HepG2 (cell line): Measurements from ENCODE around the gene PLCB1. TPM values are rescaled to one million over a fixed set of nuclear protein-coding genes. Genes with fewer than 3 reads are reported as not detected.

Experiments used
- ARID3A ChIP-seq: IDR thresholded peaks from 2 replicates; pipeline ENCODE4 v1.6.1; 2012; ENCODE audit warnings: low read depth, low read length, improper control_type of control experiment
- BRCA1 ChIP-seq: sonication (generic); formaldehyde crosslinking; IDR thresholded peaks from 2 replicates; pipeline ENCODE4 v1.4.0; 2020; ENCODE audit warnings: missing genetic modification reagents
- DR1 ChIP-seq: sonication (generic); formaldehyde crosslinking; IDR thresholded peaks from 2 replicates; pipeline ENCODE4 v1.8.0; 2021; ENCODE audit warnings: mild to moderate bottlenecking, missing genetic modification reagents, inconsistent platforms
- ELF3 ChIP-seq: IDR thresholded peaks from 2 replicates; pipeline ENCODE4 v1.6.1; 2016; ENCODE audit warnings: missing genetic modification reagents, missing compliant biosample characterization
- FOXK1 ChIP-seq: sonication (generic); formaldehyde crosslinking; IDR thresholded peaks from 2 replicates; pipeline ENCODE4 v1.4.0; 2020; ENCODE audit warnings: low read depth, missing genetic modification reagents, borderline replicate concordance
- GABPB1 ChIP-seq: IDR thresholded peaks from 2 replicates; pipeline ENCODE4 v1.6.1; 2016; ENCODE audit warnings: mild to moderate bottlenecking, missing genetic modification reagents, moderate library complexity, missing compliant biosample characterization
- GATAD1 ChIP-seq: IDR thresholded peaks from 2 replicates; pipeline ENCODE4 v1.6.1; 2016; ENCODE audit warnings: missing genetic modification reagents, missing compliant biosample characterization
- HNRNPLL ChIP-seq: fragments of 200-400 bp; formaldehyde crosslinking; IDR thresholded peaks from 2 replicates; pipeline ENCODE4 v1.6.1; 2017; ENCODE audit warnings: mild to moderate bottlenecking, low read depth, low read length; ENCODE audit not compliant: poor library complexity, severe bottlenecking
- MAF1 ChIP-seq: sonication (generic); formaldehyde crosslinking; IDR thresholded peaks from 2 replicates; pipeline ENCODE4 v1.5.0; 2020; ENCODE audit warnings: missing genetic modification reagents, borderline replicate concordance
- PBX2 ChIP-seq: IDR thresholded peaks from 2 replicates; pipeline ENCODE4 v1.6.1; 2016; ENCODE audit warnings: control low read depth
- SKIL ChIP-seq: sonication (generic); formaldehyde crosslinking; IDR thresholded peaks from 2 replicates; pipeline ENCODE4 v1.8.0; 2022; ENCODE audit warnings: missing genetic modification reagents, mild to moderate bottlenecking, moderate library complexity, borderline replicate concordance
- SP5 ChIP-seq: IDR thresholded peaks from 2 replicates; pipeline ENCODE4 v1.6.1; 2016; ENCODE audit warnings: low read depth, borderline replicate concordance
- SSRP1 ChIP-seq: IDR thresholded peaks from 2 replicates; pipeline ENCODE4 v1.6.1; 2016; ENCODE audit warnings: control low read depth
- USF2 ChIP-seq, 2 experiments: sonication (generic) in 1 of 2; formaldehyde crosslinking in 1 of 2; IDR thresholded peaks; 2 replicates each; pipeline versions ENCODE4 v1.5.1 to v1.6.1; 2011 to 2020; ENCODE audit warnings: borderline replicate concordance in 1 of 2, low read depth in 1 of 2, low read length in 1 of 2, mild to moderate bottlenecking in 1 of 2, missing genetic modification reagents in 1 of 2, moderate library complexity in 1 of 2
- ZFP36L1 ChIP-seq: sonication (generic); formaldehyde crosslinking; IDR thresholded peaks from 2 replicates; pipeline ENCODE4 v1.8.0; 2022; ENCODE audit warnings: mild to moderate bottlenecking, missing genetic modification reagents, moderate library complexity
- ZNF256 ChIP-seq: sonication (generic); formaldehyde crosslinking; conservative IDR thresholded peaks from 2 replicates; pipeline ENCODE4 v1.4.0; 2020; ENCODE audit warnings: missing genetic modification reagents
- ZNF281 ChIP-seq: sonication (generic); formaldehyde crosslinking; IDR thresholded peaks from 2 replicates; pipeline ENCODE4 v1.4.0; 2020; ENCODE audit warnings: missing genetic modification reagents, borderline replicate concordance
- ZNF383 ChIP-seq: sonication (generic); formaldehyde crosslinking; IDR thresholded peaks from 2 replicates; pipeline ENCODE4 v1.4.0; 2020; ENCODE audit warnings: missing genetic modification reagents, mild to moderate bottlenecking, borderline replicate concordance
- ZNF619 ChIP-seq: sonication (generic); formaldehyde crosslinking; IDR thresholded peaks from 2 replicates; pipeline ENCODE4 v1.4.0; 2020; ENCODE audit warnings: mild to moderate bottlenecking, missing genetic modification reagents
- polyA plus RNA-seq, 8 experiments: library from polyadenylated mRNA; depleted of rRNA in 3 of 8; stranded (reverse) in 7 of 8; unstranded in 1 of 8; fragments of >200 nt; fragmentation: Illumina TruSeq in 4 of 8; extraction: Trizol in 4 of 8; gene quantifications; 2 replicates each; pipeline versions ENCODE4 v1.2.1 to v1.2.3, GENCODE V29; 2011 to 2016; ENCODE audit warnings: low read depth in 4 of 8, missing spikeins in 1 of 8, mixed read lengths in 1 of 8; ENCODE audit not compliant: insufficient read depth in 1 of 8
- total RNA-seq, 5 experiments: library from RNA; depleted of rRNA; stranded (reverse); fragments of >200 nt; fragmentation: Illumina TruSeq; extraction: Trizol; gene quantifications; 2 replicates each; pipeline ENCODE4 v1.2.3, GENCODE V29; 2016; ENCODE audit warnings: low read depth in 1 of 5

Gene PLCB1
- total and polyA plus RNA-seq, 2 of the 13 experiments (the other 11 are each of a cell fraction or from before 2014, with no cell fraction given) = 42.4 to 55.9 TPM

GRCh38 chr20:8722277-8722928 lies 590.3 kb downstream of the PLCB1 start (continued):
- no peak for TF ChIP-seq ZNF281 (CRISPR knock-in tag)
- no peak for TF ChIP-seq USF2 (IDR thresholded peaks at IDR 0.05; ENCODE audit: low read depth, low read length)
- TF ChIP-seq USF2 (CRISPR knock-in tag; IDR thresholded peaks at IDR 0.05; ENCODE audit: borderline replicate concordance) = no peak
- TF ChIP-seq ZNF256 (CRISPR knock-in tag) = no peak
- peak; percentile 42; the same call in 1 of the 2 replicates for TF ChIP-seq FOXK1 (CRISPR knock-in tag)
- TF ChIP-seq ELF3 (CRISPR knock-in tag) = peak; percentile 54; the same call in 1 of the 2 replicates
- no peak for TF ChIP-seq BRCA1 (CRISPR knock-in tag)
- no peak for TF ChIP-seq GATAD1
- TF ChIP-seq HNRNPLL = no peak
- TF ChIP-seq DR1 (CRISPR knock-in tag) = no peak
- peak; percentile 55; the same call in 1 of the 2 replicates for TF ChIP-seq ZFP36L1 (CRISPR knock-in tag)
- TF ChIP-seq SKIL (CRISPR knock-in tag) = no peak
- 0 out of 2 replicates have a peak, but pooled peaks have one; percentile 55 for TF ChIP-seq SSRP1 (CRISPR knock-in tag)
- TF ChIP-seq ZNF383 (CRISPR knock-in tag) = no peak
- no peak for TF ChIP-seq GABPB1
- TF ChIP-seq ARID3A = peak; percentile 81
- no peak for TF ChIP-seq PBX2 (CRISPR knock-in tag)
- TF ChIP-seq MAF1 = no peak
- TF ChIP-seq ZNF619 = no peak
- TF ChIP-seq SP5 (CRISPR knock-in tag) = no peak
